SK-N-SH treated with all-trans-retinoic acid at 6 μM for 48 hours (cell line): ENCODE results near the gene MDC1.

Experiments used
- ATAC-seq: fragments of 200-7000 bp; cut with Tn5 transposase; 3 replicates; pipeline ENCODE4 v1.9.1; 2020; ENCODE audit warnings: mild to moderate bottlenecking, moderate library complexity
- ARNTL ChIP-seq: fragments of 450-650 bp; formaldehyde crosslinking; IDR thresholded peaks from 2 replicates; pipeline ENCODE4 v1.5.0; 2020; ENCODE audit warnings: low read depth, mild to moderate bottlenecking, moderate library complexity, borderline replicate concordance
- BACH2 ChIP-seq: fragments of 250-450 bp; sonication (Bioruptor Pico); IDR thresholded peaks from 2 replicates; pipeline ENCODE4 v1.9.0; 2021; ENCODE audit warnings: mild to moderate bottlenecking, borderline replicate concordance
- CREB5 ChIP-seq: fragments of 250-450 bp; sonication (Bioruptor Pico); IDR thresholded peaks from 2 replicates; pipeline ENCODE4 v1.5.1; 2020; ENCODE audit warnings: low read depth, mild to moderate bottlenecking, moderate library complexity
- CSRNP3 ChIP-seq: fragments of 250-450 bp; sonication (Bioruptor Pico); IDR thresholded peaks from 2 replicates; pipeline ENCODE4 v1.5.1; 2021; ENCODE audit warnings: mild to moderate bottlenecking, moderate library complexity
- GLIS3 ChIP-seq: fragments of 250-450 bp; sonication (Bioruptor Pico); IDR thresholded peaks from 2 replicates; pipeline ENCODE4 v1.5.0; 2020; ENCODE audit warnings: mild to moderate bottlenecking, moderate library complexity
- ISL1 ChIP-seq: fragments of 250-450 bp; sonication (Bioruptor Pico); IDR thresholded peaks from 2 replicates; pipeline ENCODE4 v2.1.2; 2022; ENCODE audit warnings: mild to moderate bottlenecking, moderate library complexity
- OSR1 ChIP-seq: fragments of 250-450 bp; sonication (Bioruptor Pico); IDR thresholded peaks from 2 replicates; pipeline ENCODE4 v1.8.0; 2022; ENCODE audit warnings: moderate library complexity, mild to moderate bottlenecking, inconsistent platforms
- PATZ1 ChIP-seq: fragments of 250-450 bp; sonication (Bioruptor Pico); IDR thresholded peaks from 2 replicates; pipeline ENCODE4 v1.8.0; 2020; ENCODE audit warnings: mild to moderate bottlenecking, moderate library complexity, borderline replicate concordance
- POU6F1 ChIP-seq: fragments of 250-450 bp; sonication (Bioruptor Pico); IDR thresholded peaks from 2 replicates; pipeline ENCODE4 v1.8.0; 2021; ENCODE audit warnings: low read depth, mild to moderate bottlenecking, moderate library complexity, borderline replicate concordance
- RARB ChIP-seq: fragments of 250-450 bp; sonication (Bioruptor Pico); IDR thresholded peaks from 2 replicates; pipeline ENCODE4 v1.8.0; 2021; ENCODE audit warnings: mild to moderate bottlenecking, moderate library complexity
- SNAI2 ChIP-seq: fragments of 250-450 bp; sonication (Bioruptor Pico); IDR thresholded peaks from 2 replicates; pipeline ENCODE4 v1.5.0; 2020; ENCODE audit warnings: mild to moderate bottlenecking, moderate library complexity
- TCF4 ChIP-seq: fragments of 250-450 bp; sonication (Bioruptor Pico); IDR thresholded peaks from 2 replicates; pipeline ENCODE4 v1.8.0; 2021; ENCODE audit warnings: mild to moderate bottlenecking, moderate library complexity, borderline replicate concordance
- TSHZ2 ChIP-seq: fragments of 250-450 bp; sonication (Bioruptor Pico); IDR thresholded peaks from 2 replicates; pipeline ENCODE4 v1.5.0; 2020; ENCODE audit warnings: mild to moderate bottlenecking, moderate library complexity
- ZC3H10 ChIP-seq: fragments of 250-450 bp; sonication (Bioruptor Pico); IDR thresholded peaks from 2 replicates; pipeline ENCODE4 v1.5.1; 2021; ENCODE audit warnings: mild to moderate bottlenecking, moderate library complexity
- ZFP3 ChIP-seq: fragments of 250-450 bp; sonication (Bioruptor Pico); IDR thresholded peaks from 2 replicates; pipeline ENCODE4 v1.5.0; 2020; ENCODE audit warnings: mild to moderate bottlenecking, moderate library complexity
- ZNF565 ChIP-seq: fragments of 450-650 bp; formaldehyde crosslinking; conservative IDR thresholded peaks from 2 replicates; pipeline ENCODE4 v1.5.0; 2020; ENCODE audit warnings: low read depth, mild to moderate bottlenecking, moderate library complexity
- ZNF70 ChIP-seq: fragments of 450-650 bp; formaldehyde crosslinking; IDR thresholded peaks from 2 replicates; pipeline ENCODE4 v1.5.0; 2020; ENCODE audit warnings: mild to moderate bottlenecking, moderate library complexity

Gene MDC1

GRCh38 chr6:30735668-30736314 is 18.7 kb upstream of the MDC1 start (continued):
- no peak for TF ChIP-seq TSHZ2 (CRISPR knock-in tag)
- TF ChIP-seq OSR1 (CRISPR knock-in tag) = no peak
- no peak for TF ChIP-seq ISL1 (CRISPR knock-in tag)

- TF ChIP-seq PATZ1 (CRISPR knock-in tag) (no peak), TCF4 (no peak), CREB5 (no peak), BACH2 (CRISPR knock-in tag) (no peak), ARNTL (CRISPR knock-in tag) (no peak), ZC3H10 (CRISPR knock-in tag) (no peak), CSRNP3 (CRISPR knock-in tag) (no peak), ZFP3 (CRISPR knock-in tag) (no peak), ZNF565 (CRISPR knock-in tag) (no peak), GLIS3 (no peak), POU6F1 (CRISPR knock-in tag) (no peak), SNAI2 (no peak), RARB (CRISPR knock-in tag) (no peak), ZNF70 (CRISPR knock-in tag) (no peak)
- ATAC-seq = no peak
Measured at GRCh38 chr6:30732237-30732943, 15.3 kb upstream of the MDC1 start.

GRCh38 chr6:30730601-30731435 is 13.7 kb upstream of the MDC1 start:
- peak; percentile 1; the same call in 1 of the 3 replicates for ATAC-seq
- no peak for TF ChIP-seq SNAI2
- 0 out of 2 replicates have a peak, but pooled peaks have one; percentile 10 for TF ChIP-seq ZFP3 (CRISPR knock-in tag)
